Mesothelial cell of epicardium (in vitro differentiated cells): ENCODE data around the gene TGFBR3. TPM values are rescaled to one million over a fixed set of nuclear protein-coding genes. Genes with fewer than 3 reads are reported as not detected.

Experiments used
- DNase-seq, 2 experiments: peaks; one replicate each; pipeline ENCODE4 v3.0.0; 2021; ENCODE audit warnings: low spot score in 2 of 2; ENCODE audit not compliant: unreplicated experiment in 2 of 2
- H3K27ac Mint-ChIP-seq: 2 replicates; pipeline ENCODE4 v1.8.0; 2021; ENCODE audit warnings: mixed read lengths
- H3K27me3 Mint-ChIP-seq: 2 replicates; pipeline ENCODE4 v1.8.0; 2021; ENCODE audit warnings: low read depth, mixed read lengths
- H3K36me3 Mint-ChIP-seq: 2 replicates; pipeline ENCODE4 v1.8.0; 2021; ENCODE audit warnings: mixed read lengths
- H3K4me1 Mint-ChIP-seq: 2 replicates; pipeline ENCODE4 v1.8.0; 2021; ENCODE audit warnings: mixed read lengths
- H3K4me3 Mint-ChIP-seq: 2 replicates; pipeline ENCODE4 v1.8.0; 2021; ENCODE audit warnings: mild to moderate bottlenecking, moderate library complexity, mixed read lengths
- H3K9me3 Mint-ChIP-seq: 2 replicates; pipeline ENCODE4 v1.8.0; 2021; ENCODE audit warnings: mixed read lengths
- total RNA-seq: library from RNA; stranded (reverse); gene quantifications from 3 replicates; pipeline ENCODE4 v1.2.1, GENCODE V29; 2021
- TF ChIP-seq, protein P1 (sequence below): fragments of 200-600 bp; sonication (generic); IDR thresholded peaks from one replicate; pipeline ENCODE4 v1.5.0; 2021; ENCODE audit warnings: antibody characterized with exemption; ENCODE audit not compliant: unreplicated experiment

Gene TGFBR3
- total RNA-seq, 1 donor from 2014 or later, result 20.7 TPM

DNA sequence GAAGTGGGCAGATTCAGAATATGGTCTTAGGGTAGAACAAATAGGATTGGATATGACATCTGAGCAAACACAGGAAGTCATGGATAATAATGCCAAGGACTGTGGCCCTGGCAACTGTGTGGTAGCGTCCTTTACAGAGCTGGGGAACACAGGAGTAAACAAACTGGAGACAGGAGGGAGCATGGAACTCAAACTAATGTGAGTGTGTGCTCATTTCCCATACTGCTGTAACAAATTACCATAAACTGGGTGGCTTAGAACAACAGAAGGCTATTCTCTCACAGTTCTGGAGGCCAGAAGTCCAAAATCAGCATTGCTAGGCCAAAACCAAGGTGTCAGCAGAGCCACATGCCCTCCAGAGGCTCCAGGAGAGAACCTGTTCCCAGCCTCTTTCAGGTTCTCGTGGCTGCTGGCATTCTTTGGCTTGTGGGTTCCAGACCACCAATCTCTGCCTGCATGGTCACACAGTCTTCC is 106.4 kb downstream of the TGFBR3 start:
- H3K9me3 Mint-ChIP-seq, result no peaks in the 10 kb centered on the region
- TF ChIP-seq, protein P1, sequence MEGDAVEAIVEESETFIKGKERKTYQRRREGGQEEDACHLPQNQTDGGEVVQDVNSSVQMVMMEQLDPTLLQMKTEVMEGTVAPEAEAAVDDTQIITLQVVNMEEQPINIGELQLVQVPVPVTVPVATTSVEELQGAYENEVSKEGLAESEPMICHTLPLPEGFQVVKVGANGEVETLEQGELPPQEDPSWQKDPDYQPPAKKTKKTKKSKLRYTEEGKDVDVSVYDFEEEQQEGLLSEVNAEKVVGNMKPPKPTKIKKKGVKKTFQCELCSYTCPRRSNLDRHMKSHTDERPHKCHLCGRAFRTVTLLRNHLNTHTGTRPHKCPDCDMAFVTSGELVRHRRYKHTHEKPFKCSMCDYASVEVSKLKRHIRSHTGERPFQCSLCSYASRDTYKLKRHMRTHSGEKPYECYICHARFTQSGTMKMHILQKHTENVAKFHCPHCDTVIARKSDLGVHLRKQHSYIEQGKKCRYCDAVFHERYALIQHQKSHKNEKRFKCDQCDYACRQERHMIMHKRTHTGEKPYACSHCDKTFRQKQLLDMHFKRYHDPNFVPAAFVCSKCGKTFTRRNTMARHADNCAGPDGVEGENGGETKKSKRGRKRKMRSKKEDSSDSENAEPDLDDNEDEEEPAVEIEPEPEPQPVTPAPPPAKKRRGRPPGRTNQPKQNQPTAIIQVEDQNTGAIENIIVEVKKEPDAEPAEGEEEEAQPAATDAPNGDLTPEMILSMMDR, result no peak
- peak overlapping the region; percentile 49 for H3K27ac Mint-ChIP-seq
- DNase-seq, result no peak
- H3K36me3 Mint-ChIP-seq, result no peaks in the 10 kb centered on the region
- H3K4me3 Mint-ChIP-seq, result no peak overlapping the region
- H3K4me1 Mint-ChIP-seq, result peaks cover 57% of the 10 kb centered on the region
- H3K27me3 Mint-ChIP-seq, result no peaks in the 10 kb centered on the region

DNA sequence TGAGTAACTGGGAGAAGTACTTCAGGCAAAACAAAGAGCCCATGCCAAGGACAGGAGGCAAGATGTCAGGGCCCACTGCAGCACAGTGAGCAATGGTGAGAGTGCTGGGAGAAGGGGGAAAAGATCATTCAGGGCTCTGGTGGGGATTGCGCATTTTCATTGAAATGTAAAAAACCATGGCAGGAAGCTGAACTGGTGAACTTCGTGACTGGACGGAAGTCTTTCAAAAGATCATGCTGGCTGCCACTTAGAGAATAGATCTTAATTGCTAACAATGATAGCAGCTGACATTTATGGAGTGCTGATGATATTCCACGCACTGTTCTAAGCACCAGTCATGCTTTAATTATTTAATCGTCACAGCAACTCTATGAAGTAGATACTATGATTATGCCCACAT is 107.0 kb downstream of the TGFBR3 start:
- TF ChIP-seq, protein P1, result no peak
- Mint-ChIP-seq H3K9me3 (no peaks in the 10 kb centered on the region), H3K27ac (no peak overlapping the region), H3K36me3 (no peaks in the 10 kb centered on the region), H3K4me1 (peaks cover 57% of the 10 kb centered on the region), H3K27me3 (no peaks in the 10 kb centered on the region), H3K4me3 (no peak overlapping the region)
- no peak for DNase-seq

DNA sequence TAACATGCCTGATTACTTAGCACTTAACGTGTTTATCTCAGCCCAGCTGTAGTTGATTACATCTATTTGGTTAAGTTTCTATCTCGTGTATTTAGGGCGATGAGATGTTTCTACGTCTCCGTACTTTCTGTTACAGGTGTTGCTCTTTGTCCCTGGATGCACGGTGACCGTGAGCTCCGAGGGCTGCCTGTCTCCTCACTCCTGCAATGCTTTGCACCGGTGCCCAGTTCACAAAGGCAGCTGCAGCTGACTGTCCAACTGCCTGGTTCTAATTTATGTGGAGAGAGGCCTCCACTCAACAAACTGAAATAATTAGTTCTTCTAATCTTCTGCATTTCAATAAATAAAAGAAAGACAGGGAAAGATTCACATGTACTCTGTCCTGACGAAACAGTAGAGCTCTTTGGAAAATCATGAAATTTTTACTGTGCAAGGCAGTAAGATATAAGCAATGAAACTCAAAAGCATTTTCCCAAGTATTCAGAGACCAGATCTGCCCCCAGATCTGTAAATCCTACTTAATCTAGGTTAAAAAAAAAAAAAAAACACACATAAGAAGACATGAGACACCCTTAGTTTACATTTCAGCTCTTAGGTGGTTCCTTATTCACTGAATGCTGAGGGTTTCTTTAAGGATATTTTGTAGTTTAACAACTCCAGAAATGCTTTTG is 108.2 kb downstream of the TGFBR3 start:
- Mint-ChIP-seq H3K9me3 (no peaks in the 10 kb centered on the region), H3K4me1 (peaks cover 45% of the 10 kb centered on the region), H3K27me3 (no peaks in the 10 kb centered on the region), H3K27ac (peak overlapping the region; percentile 69), H3K36me3 (no peaks in the 10 kb centered on the region), H3K4me3 (no peak overlapping the region)
- no peak for DNase-seq
- TF ChIP-seq, protein P1, result no peak

DNA sequence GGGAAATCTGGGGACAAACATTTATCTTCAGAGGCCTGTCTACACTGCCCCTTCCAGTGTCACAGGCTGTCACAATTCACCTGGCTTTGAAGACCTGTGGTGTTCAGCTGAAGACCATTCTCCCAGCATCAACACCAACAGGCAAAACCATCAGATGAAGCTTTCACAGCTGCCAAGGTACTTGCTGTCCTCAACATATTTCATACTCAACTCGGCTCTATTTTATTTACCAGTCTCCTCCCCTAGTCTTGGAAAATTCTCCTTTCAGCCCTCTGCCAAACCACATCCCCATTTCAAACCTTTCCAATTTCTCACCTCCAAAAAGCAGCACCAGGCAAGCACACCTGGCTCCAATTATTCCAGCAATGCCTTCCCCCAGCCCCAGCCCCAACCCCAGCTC is 108.8 kb downstream of the TGFBR3 start:
- Mint-ChIP-seq H3K27ac (peak overlapping the region; percentile 7), H3K4me1 (peaks cover 40% of the 10 kb centered on the region), H3K4me3 (no peak overlapping the region), H3K27me3 (no peaks in the 10 kb centered on the region), H3K9me3 (no peaks in the 10 kb centered on the region), H3K36me3 (no peaks in the 10 kb centered on the region)
- DNase-seq, result no peak
- TF ChIP-seq, protein P1, result no peak

DNA sequence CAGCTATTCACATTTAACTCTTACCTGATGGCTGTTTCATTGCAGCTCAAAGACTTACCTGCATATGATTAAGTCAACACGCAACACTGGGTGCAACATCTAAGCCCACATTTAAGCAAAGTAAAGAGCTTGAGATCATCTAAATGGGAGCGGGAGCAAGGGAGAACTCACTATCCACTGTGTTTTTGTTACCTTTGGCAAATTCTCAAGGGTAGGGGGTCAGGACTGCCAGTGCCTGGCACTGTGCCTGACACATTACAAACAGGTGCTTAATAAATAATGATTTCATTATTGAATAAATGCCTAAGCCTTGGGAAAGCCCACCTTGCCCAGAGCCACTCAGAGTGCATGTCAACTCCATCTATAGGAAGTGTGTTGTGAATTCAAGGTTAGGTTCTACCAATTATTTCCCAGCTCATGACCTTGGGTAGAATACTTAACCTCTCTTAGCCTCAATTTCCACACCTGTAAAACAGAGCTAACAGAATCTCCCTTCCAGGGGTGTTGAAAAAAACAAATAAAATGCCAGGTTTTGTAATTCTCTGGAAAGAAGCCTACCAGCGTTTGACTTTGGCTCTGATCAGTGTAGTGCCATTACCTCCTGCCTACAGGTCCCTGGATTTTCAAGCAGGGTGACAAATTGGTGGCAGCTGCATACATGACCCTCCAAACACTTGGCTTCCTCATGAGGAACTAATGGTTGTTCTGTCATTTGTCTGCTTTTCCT is 109.7 kb downstream of the TGFBR3 start:
- no peak overlapping the region for H3K4me3 Mint-ChIP-seq
- H3K27ac Mint-ChIP-seq, result no peak overlapping the region
- DNase-seq, result no peak
- H3K27me3 Mint-ChIP-seq, result no peaks in the 10 kb centered on the region
- H3K9me3 Mint-ChIP-seq, result no peaks in the 10 kb centered on the region
- H3K4me1 Mint-ChIP-seq, result peaks cover 30% of the 10 kb centered on the region
- no peaks in the 10 kb centered on the region for H3K36me3 Mint-ChIP-seq
- TF ChIP-seq, protein P1, result no peak
